ENCODE data around the gene PDIA2.
"Not testable (repeated sequence)": the region's sequence is repeated elsewhere in the genome, so short reads cannot be mapped to it uniquely, and the experiment has no call there.

PDIA2 gene

GRCh38 chr16:264440-264951 is 18.5 kb upstream of the PDIA2 start:
- DNase-seq: no peak

- DNase-seq: no peak
Measured at GRCh38 chr16:265002-265529, 17.9 kb upstream of the PDIA2 start.

GRCh38 chr16:265711-266110 is 17.3 kb upstream of the PDIA2 start:
- no peak for DNase-seq

GRCh38 chr16:266258-267164 is 16.5 kb upstream of the PDIA2 start:
- no peak for DNase-seq

- not testable (repeated sequence) for DNase-seq
Measured at GRCh38 chr16:267562-267961, 15.4 kb upstream of the PDIA2 start.

- peak; percentile 28 for DNase-seq
Measured at GRCh38 chr16:268141-269053, 14.6 kb upstream of the PDIA2 start.

- no peak for DNase-seq
Measured at GRCh38 chr16:269061-269796, 13.7 kb upstream of the PDIA2 start.

- DNase-seq: no peak
Measured at GRCh38 chr16:270381-271255, 12.3 kb upstream of the PDIA2 start.

- no peak for DNase-seq
Measured at GRCh38 chr16:272633-273546, 10.1 kb upstream of the PDIA2 start.

- no peak for DNase-seq
Measured at GRCh38 chr16:273547-274421, 9.2 kb upstream of the PDIA2 start.

- DNase-seq: no peak
Measured at GRCh38 chr16:275041-275641, 7.8 kb upstream of the PDIA2 start.

GRCh38 chr16:275786-276232 is 7.2 kb upstream of the PDIA2 start, which contains the start of gene RGS11:
TSS of gene RGS11 (minus strand) at chr16:275944. CDS start at chr16:275911, 33 bp downstream.
- no peak for DNase-seq

- no peak for DNase-seq
Measured at GRCh38 chr16:276426-277077, 6.4 kb upstream of the PDIA2 start.

GRCh38 chr16:278863-279366 is 4.0 kb upstream of the PDIA2 start:
- peak; percentile 59 for DNase-seq

- DNase-seq: no peak
Measured at GRCh38 chr16:279531-279930, 3.4 kb upstream of the PDIA2 start.

GRCh38 chr16:280005-280460 is 2.9 kb upstream of the PDIA2 start:
- no peak for DNase-seq

- DNase-seq: no peak
Measured at GRCh38 chr16:280552-280951, 2.4 kb upstream of the PDIA2 start, which contains the start of gene ARHGDIG. TSS of gene ARHGDIG (plus strand) at chr16:280591. CDS start at chr16:280681, 90 bp downstream.

All from NCI-H1105 treated with DMSO at 0.1 percent for 48 hours (cell line).